Cardiac muscle cell (in vitro differentiated cells and primary cell): Measurements from ENCODE around the gene CDC14C. TPM values are rescaled to one million over a fixed set of nuclear protein-coding genes. Genes with fewer than 3 reads are reported as not detected.

Source experiments
- DNase-seq, 2 donors: peaks; one replicate each; pipeline versions ENCODE4 v3.0.0 to v3.0.0-alpha.2; 2010 to 2017; ENCODE audit warnings: low read depth in 1 of 2, low spot score in 1 of 2
- H3K27ac ChIP-seq: fragments of 200-600 bp; sonication (generic); 2 replicates; pipeline ENCODE4 v1.5.1; 2016
- H3K27me3 ChIP-seq: fragments of 200-600 bp; sonication (generic); 2 replicates; pipeline ENCODE4 v1.6.0; 2016; ENCODE audit warnings: control low read depth
- H3K36me3 ChIP-seq: fragments of 200-600 bp; sonication (generic); 2 replicates; pipeline ENCODE4 v1.5.1; 2016; ENCODE audit warnings: control low read depth
- H3K4me1 ChIP-seq: fragments of 200-600 bp; sonication (generic); 2 replicates; pipeline ENCODE4 v1.8.1; 2017; ENCODE audit warnings: low read depth, mild to moderate bottlenecking, mixed run types
- H3K4me3 ChIP-seq: fragments of 200-600 bp; sonication (generic); 2 replicates; pipeline ENCODE4 v1.5.1; 2016; ENCODE audit warnings: mild to moderate bottlenecking
- H3K9me3 ChIP-seq: fragments of 200-600 bp; sonication (generic); 2 replicates; pipeline ENCODE4 v1.5.1; 2017; ENCODE audit warnings: low read depth, mild to moderate bottlenecking, control low read depth
- polyA plus RNA-seq: library from polyadenylated mRNA; unstranded; fragments of >200 nt; fragmentation: Nextera tagmentation; extraction: Ambion mirVana; gene quantifications from 2 replicates; pipeline ENCODE4 v1.2.1, GENCODE V29; 2016
- total RNA-seq: library from RNA; depleted of rRNA; stranded (reverse); fragments of >200 nt; gene quantifications from 2 replicates; pipeline ENCODE4 v1.2.3, GENCODE V29; 2016
- TF ChIP-seq, protein P1 (sequence below): IDR thresholded peaks from 2 replicates; pipeline ENCODE4 v1.5.1; 2012; ENCODE audit warnings: low read depth, mild to moderate bottlenecking, low read length

Gene CDC14C
- total RNA-seq (not detected in 2 replicates), polyA plus RNA-seq (0.06 TPM in 1 of 2 replicates, not detected in the other)

DNA sequence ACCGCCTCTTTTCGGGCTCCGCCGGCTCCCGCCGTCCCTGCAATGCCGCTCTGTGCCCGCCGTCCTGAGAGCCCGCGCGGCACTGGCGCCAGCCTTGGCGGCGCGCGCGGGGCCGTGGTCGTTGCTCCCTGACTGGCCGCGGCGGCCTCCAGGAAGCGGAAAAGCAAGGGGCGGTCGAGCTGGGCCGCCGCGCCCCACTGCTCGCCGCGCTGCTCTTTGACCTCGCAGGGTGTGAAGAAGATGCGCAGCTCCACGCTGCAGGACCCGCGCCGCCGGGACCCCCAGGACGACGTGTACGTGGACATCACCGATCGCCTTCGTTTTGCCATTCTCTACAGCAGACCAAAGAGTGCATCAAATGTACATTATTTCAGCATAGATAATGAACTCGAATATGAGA is at the start of gene CDC14C:
TSS of gene CDC14C (plus strand) at position 115 of the 400 bp plus-strand sequence. CDS start at position 241, 126 bp downstream.
- no peak within 1 kb of the TSS for H3K27ac ChIP-seq
- H3K4me1 ChIP-seq, result no peaks in the 10 kb centered on the region
- H3K27me3 ChIP-seq, result no peaks in the 10 kb centered on the region
- H3K4me3 ChIP-seq, result no peak within 1 kb of the TSS
- DNase-seq, result no peak
- TF ChIP-seq, protein P1, sequence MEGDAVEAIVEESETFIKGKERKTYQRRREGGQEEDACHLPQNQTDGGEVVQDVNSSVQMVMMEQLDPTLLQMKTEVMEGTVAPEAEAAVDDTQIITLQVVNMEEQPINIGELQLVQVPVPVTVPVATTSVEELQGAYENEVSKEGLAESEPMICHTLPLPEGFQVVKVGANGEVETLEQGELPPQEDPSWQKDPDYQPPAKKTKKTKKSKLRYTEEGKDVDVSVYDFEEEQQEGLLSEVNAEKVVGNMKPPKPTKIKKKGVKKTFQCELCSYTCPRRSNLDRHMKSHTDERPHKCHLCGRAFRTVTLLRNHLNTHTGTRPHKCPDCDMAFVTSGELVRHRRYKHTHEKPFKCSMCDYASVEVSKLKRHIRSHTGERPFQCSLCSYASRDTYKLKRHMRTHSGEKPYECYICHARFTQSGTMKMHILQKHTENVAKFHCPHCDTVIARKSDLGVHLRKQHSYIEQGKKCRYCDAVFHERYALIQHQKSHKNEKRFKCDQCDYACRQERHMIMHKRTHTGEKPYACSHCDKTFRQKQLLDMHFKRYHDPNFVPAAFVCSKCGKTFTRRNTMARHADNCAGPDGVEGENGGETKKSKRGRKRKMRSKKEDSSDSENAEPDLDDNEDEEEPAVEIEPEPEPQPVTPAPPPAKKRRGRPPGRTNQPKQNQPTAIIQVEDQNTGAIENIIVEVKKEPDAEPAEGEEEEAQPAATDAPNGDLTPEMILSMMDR, result no peak
- no peaks in the 10 kb centered on the region for H3K9me3 ChIP-seq
- no peaks in the 10 kb centered on the region for H3K36me3 ChIP-seq

DNA sequence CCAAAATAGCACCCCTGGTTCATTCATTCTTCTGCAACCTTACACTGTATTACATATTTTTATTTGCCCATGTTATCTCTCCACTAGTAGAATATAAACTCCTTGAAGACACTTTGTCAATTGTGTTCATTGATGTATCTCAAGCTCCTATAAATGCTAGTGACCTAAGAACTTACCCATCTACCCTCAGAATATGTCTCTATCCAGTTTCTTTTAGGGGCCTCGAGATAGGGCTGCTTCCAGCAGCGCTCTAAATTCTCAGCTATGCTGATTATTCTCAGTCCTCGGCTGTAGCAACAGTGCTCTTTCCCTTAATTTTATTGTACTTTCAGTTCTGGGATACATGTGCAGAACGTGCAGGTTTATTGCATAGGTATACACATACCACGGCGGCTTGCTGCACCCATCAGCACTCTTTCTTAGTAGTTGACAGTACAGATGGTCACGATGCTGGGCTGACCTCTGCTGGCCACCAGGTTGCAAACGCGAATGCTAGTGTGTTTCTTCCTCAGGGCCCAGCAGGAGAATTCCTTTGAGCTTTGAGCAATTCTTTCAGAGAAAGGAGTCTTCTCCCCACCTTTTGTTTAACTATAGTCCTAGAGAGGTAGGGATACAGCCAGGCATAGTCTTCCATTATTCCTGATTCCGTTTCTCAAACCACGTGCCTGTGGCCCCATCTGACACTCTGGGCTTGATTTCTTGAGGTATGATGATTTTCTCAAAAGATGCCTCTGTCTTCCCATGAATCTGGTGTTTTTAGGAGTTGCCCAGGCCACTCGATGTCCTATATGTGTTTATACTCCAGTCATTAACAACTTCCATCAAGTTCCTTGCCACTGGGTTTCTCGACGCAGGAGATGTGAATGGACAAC is 49.1 kb upstream of the CDC14C start:
- DNase-seq, result peak; percentile 21 to 82
- no peak overlapping the region for H3K27ac ChIP-seq
- H3K4me3 ChIP-seq, result no peak overlapping the region
- no peaks in the 10 kb centered on the region for H3K27me3 ChIP-seq
- TF ChIP-seq, protein P1, result peak; percentile 29
- no peaks in the 10 kb centered on the region for H3K36me3 ChIP-seq
- peaks cover 4% of the 10 kb centered on the region for H3K4me1 ChIP-seq
- no peaks in the 10 kb centered on the region for H3K9me3 ChIP-seq

DNA sequence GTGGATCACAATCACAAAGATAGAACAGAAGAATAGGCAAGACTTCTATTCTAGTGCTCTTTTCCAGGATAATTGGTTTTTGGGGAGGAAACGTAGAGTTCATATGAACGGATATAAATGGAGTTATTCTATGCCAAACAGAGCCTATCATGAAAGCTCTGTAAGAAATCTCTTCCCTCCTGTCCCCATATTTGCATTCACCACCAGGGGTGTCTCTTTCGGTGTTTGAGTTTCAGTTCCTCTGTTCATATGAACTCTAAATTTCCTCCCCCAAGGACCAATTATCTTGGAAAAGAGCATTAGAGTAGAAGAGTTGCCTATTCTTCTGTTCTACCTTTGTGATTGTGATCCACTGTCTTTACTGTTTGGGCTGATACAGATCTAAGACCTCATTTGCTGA is 48.3 kb upstream of the CDC14C start:
- no peak for DNase-seq
- TF ChIP-seq, protein P1, result no peak
- H3K4me3 ChIP-seq, result no peak overlapping the region
- no peak overlapping the region for H3K27ac ChIP-seq
- no peaks in the 10 kb centered on the region for H3K27me3 ChIP-seq
- no peaks in the 10 kb centered on the region for H3K9me3 ChIP-seq
- H3K36me3 ChIP-seq, result no peaks in the 10 kb centered on the region
- H3K4me1 ChIP-seq, result peaks cover 4% of the 10 kb centered on the region

DNA sequence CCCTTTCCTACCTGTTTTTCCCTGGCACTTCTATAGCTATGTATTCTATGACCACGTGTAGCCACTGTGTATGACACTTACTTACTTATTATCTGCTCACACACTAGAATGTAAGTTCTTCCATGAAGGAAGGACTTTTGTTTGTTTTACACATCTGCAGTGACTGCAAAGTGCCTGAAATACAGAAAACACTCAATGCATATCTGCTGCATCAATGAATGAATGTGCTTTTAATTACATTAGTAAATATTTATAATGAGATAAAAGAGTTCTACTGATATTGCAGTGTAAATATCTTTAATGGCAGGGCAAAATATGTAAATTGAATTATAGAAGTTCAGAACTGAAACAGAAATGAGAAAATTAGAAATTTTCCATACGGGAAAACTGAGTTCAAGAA is 43.5 kb upstream of the CDC14C start:
- TF ChIP-seq, protein P1, result no peak
- H3K27ac ChIP-seq, result no peak overlapping the region
- DNase-seq, result no peak

DNA sequence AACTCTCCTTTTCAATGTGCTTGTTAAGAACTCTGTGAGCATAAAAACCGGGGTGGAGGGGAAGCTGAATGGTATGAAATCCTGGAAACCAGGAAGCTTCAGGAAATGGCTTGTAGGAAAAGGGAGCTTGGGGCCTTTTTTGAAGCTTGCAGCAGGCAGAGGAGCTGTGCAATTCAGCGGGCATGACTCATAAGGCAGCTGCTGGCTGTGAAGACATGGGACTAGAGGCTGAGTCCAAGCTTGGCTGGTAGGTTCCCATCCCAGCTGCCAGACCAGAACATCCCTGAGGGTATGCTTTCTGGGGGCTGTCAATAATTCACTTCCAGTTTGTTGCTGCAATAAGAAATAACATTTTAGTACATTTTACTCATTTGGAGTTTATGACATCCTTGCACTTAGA is 36.8 kb upstream of the CDC14C start:
- Histone ChIP-seq H3K4me1 (no peaks in the 10 kb centered on the region), H3K4me3 (no peak overlapping the region), H3K36me3 (no peaks in the 10 kb centered on the region), H3K27me3 (no peaks in the 10 kb centered on the region), H3K9me3 (no peaks in the 10 kb centered on the region), H3K27ac (no peak overlapping the region)
- DNase-seq, result peak in 1 of 2 donors; percentile 16
- TF ChIP-seq, protein P1, result no peak

More for the DNA sequence above, 43.5 kb upstream of the CDC14C start:
- Histone ChIP-seq H3K27me3 (no peaks in the 10 kb centered on the region), H3K4me1 (no peaks in the 10 kb centered on the region), H3K9me3 (no peaks in the 10 kb centered on the region), H3K4me3 (no peak overlapping the region), H3K36me3 (no peaks in the 10 kb centered on the region)
